Upper lobe of left lung (tissue), 6 donors: ENCODE data around the gene POTEF. TPM values are rescaled to one million over a fixed set of nuclear protein-coding genes. Genes with fewer than 3 reads are reported as not detected.
"Not testable (repeated sequence)": the region's sequence is repeated elsewhere in the genome, so short reads cannot be mapped to it uniquely, and the experiment has no call there.

ENCODE experiments used
- ATAC-seq, 2 donors: fragments of 200-7000 bp; cut with Tn5 transposase; one replicate each; pipeline ENCODE4 v1.9.1; 2022; ENCODE audit warnings: mild to moderate bottlenecking in 2 of 2, moderate library complexity in 2 of 2; ENCODE audit not compliant: low FRiP score in 2 of 2
- DNase-seq, 2 donors: peaks; one replicate each; pipeline ENCODE4 v3.0.0-alpha.2; 2019 to 2020
- H3K27ac ChIP-seq, 4 donors: fragments of 200-600 bp; sonication (generic); one replicate each; pipeline ENCODE4 v1.5.1; 2016 to 2019
- H3K27me3 ChIP-seq, 4 donors: fragments of 200-600 bp; sonication (generic); one replicate each; pipeline ENCODE4 v1.5.1; 2017 to 2019
- H3K36me3 ChIP-seq, 4 donors: fragments of 200-600 bp; sonication (generic); one replicate each; pipeline ENCODE4 v1.5.1; 2016 to 2019
- H3K4me1 ChIP-seq, 4 donors: fragments of 200-600 bp; sonication (generic); one replicate each; pipeline ENCODE4 v1.5.1; 2018 to 2019
- H3K4me3 ChIP-seq, 4 donors: fragments of 200-600 bp; sonication (generic); one replicate each; pipeline ENCODE4 v1.5.1; 2017 to 2019; ENCODE audit warnings: mild to moderate bottlenecking in 2 of 4, moderate library complexity in 1 of 4
- H3K9me3 ChIP-seq, 4 donors: fragments of 200-600 bp; sonication (generic); one replicate each; pipeline ENCODE4 v1.5.1; 2018 to 2019
- CTCF ChIP-seq, 6 experiments: fragments of 450-650 bp in 4 of 6; fragments of 200-600 bp in 2 of 6; sonication (generic) in 2 of 6; IDR thresholded peaks; one replicate each; pipeline ENCODE4 v1.5.1; 2016 to 2019; ENCODE audit warnings: antibody characterized with exemption in 6 of 6
- EP300 ChIP-seq, 4 donors: sonication (generic); formaldehyde crosslinking; IDR thresholded peaks; one replicate each; pipeline ENCODE4 v1.5.1; 2017; ENCODE audit warnings: antibody characterized with exemption in 4 of 4, control low read depth in 2 of 4
- POLR2A ChIP-seq, 4 donors: fragments of 450-650 bp; IDR thresholded peaks; one replicate each; pipeline ENCODE4 v1.5.1; 2016 to 2017; ENCODE audit warnings: antibody characterized with exemption in 4 of 4, mild to moderate bottlenecking in 2 of 4
- POLR2AphosphoS5 ChIP-seq, 2 donors: sonication (generic); formaldehyde crosslinking; IDR thresholded peaks; one replicate each; pipeline ENCODE4 v1.5.1; 2017; ENCODE audit warnings: antibody characterized with exemption in 2 of 2
- WGBS, 2 donors: methylation state at CpG; one replicate each; pipeline ENCODE4 v1.1.5; 2017 to 2018; 5-methylcytosine and 5-hydroxymethylcytosine counted together
- total RNA-seq, 6 donors: library from RNA; depleted of rRNA in 4 of 6; stranded (reverse); fragments of >200 nt in 4 of 6; gene quantifications; one replicate each; pipeline versions ENCODE4 v1.1.0 to v1.2.1, GENCODE V29; 2016 to 2021
- donor health status: DM: no; HTN: no; CAD: no; lungs with moderate emphysema.
- donor health status: DM: no; HTN: yes; CAD: no; lungs with severe emphysema.

The POTEF gene
- total RNA-seq, result not detected

GRCh38 chr2:130129120-130129829, at the start of gene POTEF:
TSS of gene POTEF (minus strand) at chr2:130129222. CDS start at chr2:130120515, 8,707 bp downstream.
- H3K9me3 ChIP-seq, H3K27ac ChIP-seq, H3K4me1 ChIP-seq, ATAC-seq, H3K27me3 ChIP-seq, H3K4me3 ChIP-seq, DNase-seq, H3K36me3 ChIP-seq: not testable (repeated sequence)
- 88 to 89% methylated on average over 14 to 19 of the region's 29 CpGs for WGBS, 2 donors

- not testable (repeated sequence) for H3K27ac ChIP-seq, DNase-seq, ATAC-seq, H3K4me3 ChIP-seq, H3K9me3 ChIP-seq, H3K27me3 ChIP-seq, H3K4me1 ChIP-seq
- peaks cover 0 to 66% (median 28%) of the 10 kb centered on the region in 4 donors for H3K36me3 ChIP-seq
- 88 to 91% methylated on average over 5 of the region's 5 CpGs for WGBS, 2 donors
These were observed 45.8 kb upstream of the POTEF start for GRCh38 chr2:130174866-130175265.

GRCh38 chr2:130169896-130170295, 40.9 kb upstream of the POTEF start:
- ATAC-seq, result no peak
- peaks cover 12 to 95% (median 50%) of the 10 kb centered on the region in 4 donors for H3K36me3 ChIP-seq
- WGBS, 2 donors, result 84 to 95% methylated on average over 7 of the region's 7 CpGs
- H3K9me3 ChIP-seq, result no peaks in the 10 kb centered on the region
- H3K27ac ChIP-seq, result no peak overlapping the region
- H3K4me3 ChIP-seq, result no peak overlapping the region
- no peaks in the 10 kb centered on the region for H3K4me1 ChIP-seq
- DNase-seq, result no peak
- TF ChIP-seq POLR2A (IDR thresholded peaks at IDR 0.05), result no peak
- TF ChIP-seq CTCF (IDR thresholded peaks at IDR 0.05), result no peak
- TF ChIP-seq POLR2AphosphoS5 (IDR thresholded peaks at IDR 0.05), result no peak
- no peak for TF ChIP-seq EP300 (IDR thresholded peaks at IDR 0.05)
- H3K27me3 ChIP-seq, result no peaks in the 10 kb centered on the region

- H3K36me3 ChIP-seq, result peaks cover 13 to 95% (median 51%) of the 10 kb centered on the region in 4 donors
- WGBS, 2 donors, result 93 to 95% methylated on average over 3 of the region's 3 CpGs
- not testable (repeated sequence) for DNase-seq, H3K27me3 ChIP-seq, H3K9me3 ChIP-seq, H3K27ac ChIP-seq, H3K4me3 ChIP-seq, H3K4me1 ChIP-seq, ATAC-seq
These were observed 40.1 kb upstream of the POTEF start for GRCh38 chr2:130169163-130169562.

- not testable (repeated sequence) for H3K4me3 ChIP-seq, H3K27ac ChIP-seq, H3K4me1 ChIP-seq, H3K9me3 ChIP-seq, H3K27me3 ChIP-seq, DNase-seq, ATAC-seq
- 82 to 99% methylated on average over 3 of the region's 3 CpGs for WGBS, 2 donors
- peaks cover 20 to 86% (median 55%) of the 10 kb centered on the region in 4 donors for H3K36me3 ChIP-seq
These were observed 37.6 kb upstream of the POTEF start for GRCh38 chr2:130166611-130167010.

- ATAC-seq (no peak), DNase-seq (no peak)
- Histone ChIP-seq H3K4me3 (no peak overlapping the region), H3K27me3 (no peaks in the 10 kb centered on the region), H3K4me1 (no peaks in the 10 kb centered on the region), H3K9me3 (no peaks in the 10 kb centered on the region), H3K27ac (no peak overlapping the region), H3K36me3 (peaks cover 20 to 81% (median 52%) of the 10 kb centered on the region in 4 donors)
- 97 to 98% methylated on average over 8 of the region's 8 CpGs for WGBS, 2 donors
- TF ChIP-seq POLR2AphosphoS5 (IDR thresholded peaks at IDR 0.05), result no peak
- no peak for TF ChIP-seq POLR2A (IDR thresholded peaks at IDR 0.05)
- no peak for TF ChIP-seq CTCF (IDR thresholded peaks at IDR 0.05)
These were observed 36.4 kb upstream of the POTEF start for GRCh38 chr2:130165293-130166016.

- ATAC-seq, result no peak
These were observed 33.9 kb upstream of the POTEF start for GRCh38 chr2:130162968-130163367.

GRCh38 chr2:130162486-130162885, 33.5 kb upstream of the POTEF start:
- H3K9me3 ChIP-seq, H3K4me1 ChIP-seq, ATAC-seq, H3K27ac ChIP-seq, H3K4me3 ChIP-seq, DNase-seq, H3K27me3 ChIP-seq: not testable (repeated sequence)
- 97 to 98% methylated on average over 6 to 7 of the region's 7 CpGs for WGBS, 2 donors
- H3K36me3 ChIP-seq, result peaks cover 17 to 84% (median 56%) of the 10 kb centered on the region in 4 donors

More at GRCh38 chr2:130162968-130163367, 33.9 kb upstream of the POTEF start:
- H3K36me3 ChIP-seq, result peaks cover 17 to 84% (median 58%) of the 10 kb centered on the region in 4 donors
- H3K4me3 ChIP-seq, result no peak overlapping the region
- H3K27ac ChIP-seq, result no peak overlapping the region
- 90 to 93% methylated on average over 8 to 9 of the region's 9 CpGs for WGBS, 2 donors
- no peaks in the 10 kb centered on the region for H3K27me3 ChIP-seq
- no peak for TF ChIP-seq EP300 (IDR thresholded peaks at IDR 0.05)
- no peak for TF ChIP-seq POLR2AphosphoS5 (IDR thresholded peaks at IDR 0.05)
- TF ChIP-seq CTCF (IDR thresholded peaks at IDR 0.05), result no peak
- TF ChIP-seq POLR2A (IDR thresholded peaks at IDR 0.05), result no peak
- H3K9me3 ChIP-seq, result no peaks in the 10 kb centered on the region
- no peaks in the 10 kb centered on the region for H3K4me1 ChIP-seq
- no peak for DNase-seq
